Measurements from ENCODE around the gene NDUFS2.
"Not testable (repeated sequence)": the region's sequence is repeated elsewhere in the genome, so short reads cannot be mapped to it uniquely, and the experiment has no call there.

The NDUFS2 gene

DNA sequence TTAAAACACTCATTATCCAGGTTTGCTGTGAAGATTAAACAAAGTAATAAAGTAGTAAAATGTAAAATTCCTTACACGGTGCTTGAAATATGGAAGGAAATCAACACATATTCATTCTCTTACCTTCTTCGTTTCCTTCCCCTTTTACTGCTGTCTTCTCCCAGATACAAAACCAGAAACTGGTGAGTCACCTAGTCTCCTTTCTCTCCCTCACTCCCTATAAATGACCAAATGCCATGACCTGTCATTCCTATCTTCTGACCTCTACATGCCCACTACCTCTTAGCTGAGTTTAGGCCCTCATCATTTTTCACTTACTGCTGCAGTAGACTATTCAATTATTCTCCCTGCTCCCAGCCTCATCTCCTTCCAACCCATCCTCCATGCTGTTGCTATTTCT, 40.1 kb downstream of the NDUFS2 start:
- Histone ChIP-seq H2AFZ (ENCODE audit: low read length) (no peak overlapping the region), H3K9me2 (replicated peaks; ENCODE audit: low read depth, low read length) (no peaks in the 10 kb centered on the region), H3K27me3 (ENCODE audit: insufficient read depth, low read length, poor library complexity, severe bottlenecking) (no peaks in the 10 kb centered on the region), H4K20me1 (ENCODE audit: insufficient read depth, low read length, poor library complexity, severe bottlenecking) (no peaks in the 10 kb centered on the region), H3K9me3 (ENCODE audit: insufficient read depth, low read depth, low read length) (no peaks in the 10 kb centered on the region), H3K9ac (ENCODE audit: low read depth, low read length, poor library complexity, severe bottlenecking) (no peak overlapping the region), H3F3A (ENCODE audit: low read depth) (no peaks in the 10 kb centered on the region), H3K4me3 (ENCODE audit: low read length, poor library complexity, severe bottlenecking) (no peak overlapping the region), H3K4me2 (ENCODE audit: low read depth, low read length, poor library complexity, severe bottlenecking) (no peak overlapping the region), H3K79me2 (ENCODE audit: insufficient read depth, low read length) (no peaks in the 10 kb centered on the region), H3K36me3 (ENCODE audit: insufficient read depth, low read length) (no peaks in the 10 kb centered on the region), H3K4me1 (ENCODE audit: insufficient read depth, low read length, poor library complexity, severe bottlenecking) (no peaks in the 10 kb centered on the region)
- no peak for TF ChIP-seq CTCF (conservative IDR thresholded peaks at IDR 0.05; ENCODE audit: low read length)
- TF ChIP-seq EZH2phosphoT487 (IDR thresholded peaks at IDR 0.05; ENCODE audit: borderline replicate concordance) = no peak

GRCh38 chr1:161244888-161245287, 42.7 kb downstream of the NDUFS2 start:
- H3K4me3 ChIP-seq (ENCODE audit: low read length, poor library complexity, severe bottlenecking) = no peak overlapping the region
- H3K79me2 ChIP-seq (ENCODE audit: insufficient read depth, low read length) = no peaks in the 10 kb centered on the region

GRCh38 chr1:161250100-161250499, 47.9 kb downstream of the NDUFS2 start:
- not testable (repeated sequence) for H3K9ac ChIP-seq (ENCODE audit: low read depth, low read length, poor library complexity, severe bottlenecking); H2AFZ ChIP-seq (ENCODE audit: low read length); H3K4me2 ChIP-seq (ENCODE audit: low read depth, low read length, poor library complexity, severe bottlenecking); H3K9me3 ChIP-seq (ENCODE audit: insufficient read depth, low read depth, low read length); H3F3A ChIP-seq (ENCODE audit: low read depth); H3K27me3 ChIP-seq (ENCODE audit: insufficient read depth, low read length, poor library complexity, severe bottlenecking); H3K79me2 ChIP-seq (ENCODE audit: insufficient read depth, low read length); H3K4me3 ChIP-seq (ENCODE audit: low read length, poor library complexity, severe bottlenecking); H4K20me1 ChIP-seq (ENCODE audit: insufficient read depth, low read length, poor library complexity, severe bottlenecking); H3K9me2 ChIP-seq (replicated peaks; ENCODE audit: low read depth, low read length); H3K4me1 ChIP-seq (ENCODE audit: insufficient read depth, low read length, poor library complexity, severe bottlenecking); H3K36me3 ChIP-seq (ENCODE audit: insufficient read depth, low read length)

More at GRCh38 chr1:161244888-161245287, 42.7 kb downstream of the NDUFS2 start:
- TF ChIP-seq EZH2phosphoT487 (IDR thresholded peaks at IDR 0.05; ENCODE audit: borderline replicate concordance) (no peak), CTCF (conservative IDR thresholded peaks at IDR 0.05; ENCODE audit: low read length) (no peak)
- Histone ChIP-seq H3K27me3 (ENCODE audit: insufficient read depth, low read length, poor library complexity, severe bottlenecking) (no peaks in the 10 kb centered on the region), H3K36me3 (ENCODE audit: insufficient read depth, low read length) (no peaks in the 10 kb centered on the region), H3K9me2 (replicated peaks; ENCODE audit: low read depth, low read length) (no peaks in the 10 kb centered on the region), H3K4me2 (ENCODE audit: low read depth, low read length, poor library complexity, severe bottlenecking) (no peak overlapping the region), H3K4me1 (ENCODE audit: insufficient read depth, low read length, poor library complexity, severe bottlenecking) (no peaks in the 10 kb centered on the region), H3K9me3 (ENCODE audit: insufficient read depth, low read depth, low read length) (no peaks in the 10 kb centered on the region), H3F3A (ENCODE audit: low read depth) (no peaks in the 10 kb centered on the region), H4K20me1 (ENCODE audit: insufficient read depth, low read length, poor library complexity, severe bottlenecking) (no peaks in the 10 kb centered on the region), H3K9ac (ENCODE audit: low read depth, low read length, poor library complexity, severe bottlenecking) (no peak overlapping the region), H2AFZ (ENCODE audit: low read length) (no peak overlapping the region)

- Histone ChIP-seq H2AFZ (ENCODE audit: low read length) (no peak overlapping the region), H3K4me3 (ENCODE audit: low read length, poor library complexity, severe bottlenecking) (no peak overlapping the region), H3K9ac (ENCODE audit: low read depth, low read length, poor library complexity, severe bottlenecking) (no peak overlapping the region), H3F3A (ENCODE audit: low read depth) (no peaks in the 10 kb centered on the region), H3K4me1 (ENCODE audit: insufficient read depth, low read length, poor library complexity, severe bottlenecking) (no peaks in the 10 kb centered on the region), H4K20me1 (ENCODE audit: insufficient read depth, low read length, poor library complexity, severe bottlenecking) (no peaks in the 10 kb centered on the region), H3K79me2 (ENCODE audit: insufficient read depth, low read length) (no peaks in the 10 kb centered on the region), H3K9me2 (replicated peaks; ENCODE audit: low read depth, low read length) (no peaks in the 10 kb centered on the region), H3K27me3 (ENCODE audit: insufficient read depth, low read length, poor library complexity, severe bottlenecking) (no peaks in the 10 kb centered on the region), H3K36me3 (ENCODE audit: insufficient read depth, low read length) (no peaks in the 10 kb centered on the region), H3K9me3 (ENCODE audit: insufficient read depth, low read depth, low read length) (no peaks in the 10 kb centered on the region), H3K4me2 (ENCODE audit: low read depth, low read length, poor library complexity, severe bottlenecking) (no peak overlapping the region)
- TF ChIP-seq CTCF (conservative IDR thresholded peaks at IDR 0.05; ENCODE audit: low read length) = no peak
These were observed 48.7 kb downstream of the NDUFS2 start for GRCh38 chr1:161250829-161251228.
